ENCODE measurements around the gene MAL. TPM values are rescaled to one million over a fixed set of nuclear protein-coding genes. Genes with fewer than 3 reads are reported as not detected.

Gene MAL
- total and polyA plus RNA-seq, 2 of the 4 experiments (the other 2 are of a cell fraction): not detected

DNA sequence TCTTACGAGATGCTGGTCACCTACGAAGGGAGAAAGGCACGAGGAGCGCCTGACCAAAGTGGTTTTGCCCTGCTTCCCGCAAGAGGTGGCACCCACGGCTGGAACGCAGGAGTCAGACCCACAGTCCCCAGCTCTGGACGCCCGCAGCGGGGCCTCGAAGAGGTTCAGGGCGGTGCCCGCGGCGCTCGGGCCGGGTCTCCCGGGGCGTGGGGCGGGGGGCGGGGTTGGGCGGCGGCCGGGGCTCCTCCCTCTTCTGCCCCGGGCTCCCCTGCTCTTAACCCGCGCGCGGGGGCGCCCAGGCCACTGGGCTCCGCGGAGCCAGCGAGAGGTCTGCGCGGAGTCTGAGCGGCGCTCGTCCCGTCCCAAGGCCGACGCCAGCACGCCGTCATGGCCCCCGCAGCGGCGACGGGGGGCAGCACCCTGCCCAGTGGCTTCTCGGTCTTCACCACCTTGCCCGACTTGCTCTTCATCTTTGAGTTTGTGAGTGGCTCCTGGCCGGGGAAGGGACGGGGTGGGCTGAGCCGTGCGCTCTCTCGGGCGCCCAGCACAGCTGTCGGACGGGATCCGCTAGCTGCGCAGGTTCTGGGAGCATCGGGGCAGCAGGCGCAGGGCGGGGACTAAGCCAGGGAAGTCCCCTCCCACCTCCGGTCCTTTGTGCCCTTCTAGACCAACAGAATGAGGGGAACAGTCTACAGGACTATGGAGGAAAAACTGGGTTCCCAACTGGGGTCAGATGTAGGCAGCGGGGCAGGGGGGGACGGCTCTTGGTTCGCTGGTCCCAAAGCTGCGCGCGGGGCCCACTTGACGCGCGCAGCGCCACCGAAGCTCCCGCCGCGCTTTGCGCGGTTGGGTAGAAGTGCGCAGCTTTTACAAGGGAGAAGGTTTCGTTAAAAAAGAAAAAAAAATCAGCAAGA lies at the start of gene MAL (continued):
- TF ChIP-seq RCOR1 (IDR thresholded peaks at IDR 0.05; ENCODE audit: insufficient replicate concordance, low read length) (no peak), POLR2A (IDR thresholded peaks at IDR 0.05; ENCODE audit: low read depth, low read length) (no peak), SMC3 (IDR thresholded peaks at IDR 0.05; ENCODE audit: low read depth, low read length) (no peak), FOS (IDR thresholded peaks at IDR 0.05; ENCODE audit: low read depth, low read length) (no peak)

GRCh38 chr2:94977826-94978225 lies 47.7 kb upstream of the MAL start:
- CTCF ChIA-PET: interaction anchor here (0.8 kb wide), 1 partner anchor 9 kb away, joined by 3 read pairs; no protein-coding TSS in a partner anchor
- in situ Hi-C loops (cut with MboI; ENCODE audit: low sequenced_read_pairs): no loop called here

More at GRCh38 chr2:94977826-94978225, 47.7 kb upstream of the MAL start:
- TF ChIP-seq RFX5 (IDR thresholded peaks at IDR 0.05; ENCODE audit: low read depth, low read length) (no peak), NFE2L2 (IDR thresholded peaks at IDR 0.05; ENCODE audit: low read depth, low read length) (no peak), CEBPB (IDR thresholded peaks at IDR 0.05; ENCODE audit: low read depth, low read length) (no peak), MXI1 (IDR thresholded peaks at IDR 0.05; ENCODE audit: borderline replicate concordance, low read depth, low read length) (no peak)
- no peak overlapping the region for H2BK20ac ChIP-seq (ENCODE audit: low read depth, low read length)
- dilution Hi-C loops (cut with HindIII; ENCODE audit: low sequenced_read_pairs, unreplicated experiment) (no loop called here), intact Hi-C loops (cut with micrococcal nuclease) (no loop called here)
- peaks cover 8% of the 10 kb centered on the region for H3K27me3 ChIP-seq (ENCODE audit: control insufficient read depth, insufficient read depth, low read length)
- no peaks in the 10 kb centered on the region for H3K4me1 ChIP-seq (ENCODE audit: control insufficient read depth, insufficient read depth, low read length)
- H3K9ac ChIP-seq (ENCODE audit: low read depth, low read length): no peak overlapping the region
- H4K5ac ChIP-seq (ENCODE audit: low read depth, low read length): no peak overlapping the region
- no peak overlapping the region for H2AFZ ChIP-seq (replicated peaks; ENCODE audit: low read length, poor library complexity)
- H3K4me3 ChIP-seq (ENCODE audit: insufficient read depth, low read depth, low read length): no peak overlapping the region
- POLR2A ChIA-PET (ENCODE audit: unreplicated experiment): no interaction called here
- H3K14ac ChIP-seq (replicated peaks; ENCODE audit: low read depth, low read length): no peak overlapping the region
- H4K91ac ChIP-seq (ENCODE audit: insufficient read depth, low read depth, low read length): no peak overlapping the region
- no peak overlapping the region for H3K27ac ChIP-seq (ENCODE audit: insufficient read depth, low read length)
- H3K9me1 ChIP-seq (ENCODE audit: insufficient read depth, low read length): no peaks in the 10 kb centered on the region
- no CpG with 5 or more reads among the region's 4 CpGs for WGBS, 2 experiments (ENCODE audit: extremely low coverage in 2 of 2, insufficient read length in 1 of 2)
- H3K4ac ChIP-seq (ENCODE audit: low read depth, low read length): no peak overlapping the region
- H3K56ac ChIP-seq (ENCODE audit: extremely low read depth, insufficient read depth, low read length): no peak overlapping the region
- no peak overlapping the region for H2BK120ac ChIP-seq (ENCODE audit: low read depth, low read length)
- ATAC-seq (ENCODE audit: low read depth) (no peak), DNase-seq (no peak)
- no peaks in the 10 kb centered on the region for H4K20me1 ChIP-seq (ENCODE audit: insufficient read depth, low read length)
- no peaks in the 10 kb centered on the region for H3K36me3 ChIP-seq (ENCODE audit: control insufficient read depth, insufficient read depth, low read length)
- no peak overlapping the region for H3K4me2 ChIP-seq (ENCODE audit: low read depth, low read length)
- no peak overlapping the region for H3K23ac ChIP-seq (ENCODE audit: low read depth, low read length)
- no peak overlapping the region for H4K8ac ChIP-seq (ENCODE audit: low read depth in 2 of 2, low read length in 2 of 2)
- no peaks in the 10 kb centered on the region for H3K79me1 ChIP-seq (ENCODE audit: low read depth in 1 of 2, low read length in 2 of 2)
- no peak overlapping the region for H2BK15ac ChIP-seq (ENCODE audit: low read depth, low read length)
- H2AK5ac ChIP-seq (ENCODE audit: low read depth, low read length): no peak overlapping the region
- H3K18ac ChIP-seq (ENCODE audit: low read depth, low read length): no peak overlapping the region
- H2AK9ac ChIP-seq (replicated peaks; ENCODE audit: low read depth, low read length, poor library complexity): no peak overlapping the region
- H3K9me3 ChIP-seq (ENCODE audit: control insufficient read depth, insufficient read depth, low read length): no peaks in the 10 kb centered on the region
- BruUV-seq (replicated peaks): no TSS peak
- no peak overlapping the region for H2BK5ac ChIP-seq (ENCODE audit: low read depth, low read length, poor library complexity, severe bottlenecking)

All from IMR-90 (cell line).